Stimulated activated CD4-positive, alpha-beta T cell treated with anti-CD3 and anti-CD28 coated beads, Interleukin-1b, Interleukin-23, amount 100 ng/mL, for 1 hour (primary cell): ENCODE data around the gene STAT4.
"Not testable (repeated sequence)": the region's sequence is repeated elsewhere in the genome, so short reads cannot be mapped to it uniquely, and the experiment has no call there.

Source experiments
- DNase-seq, 2 donors: peaks; one replicate each; pipeline ENCODE4 v3.0.0-alpha.2; 2020; ENCODE audit warnings: low read depth in 2 of 2

Gene STAT4

DNA sequence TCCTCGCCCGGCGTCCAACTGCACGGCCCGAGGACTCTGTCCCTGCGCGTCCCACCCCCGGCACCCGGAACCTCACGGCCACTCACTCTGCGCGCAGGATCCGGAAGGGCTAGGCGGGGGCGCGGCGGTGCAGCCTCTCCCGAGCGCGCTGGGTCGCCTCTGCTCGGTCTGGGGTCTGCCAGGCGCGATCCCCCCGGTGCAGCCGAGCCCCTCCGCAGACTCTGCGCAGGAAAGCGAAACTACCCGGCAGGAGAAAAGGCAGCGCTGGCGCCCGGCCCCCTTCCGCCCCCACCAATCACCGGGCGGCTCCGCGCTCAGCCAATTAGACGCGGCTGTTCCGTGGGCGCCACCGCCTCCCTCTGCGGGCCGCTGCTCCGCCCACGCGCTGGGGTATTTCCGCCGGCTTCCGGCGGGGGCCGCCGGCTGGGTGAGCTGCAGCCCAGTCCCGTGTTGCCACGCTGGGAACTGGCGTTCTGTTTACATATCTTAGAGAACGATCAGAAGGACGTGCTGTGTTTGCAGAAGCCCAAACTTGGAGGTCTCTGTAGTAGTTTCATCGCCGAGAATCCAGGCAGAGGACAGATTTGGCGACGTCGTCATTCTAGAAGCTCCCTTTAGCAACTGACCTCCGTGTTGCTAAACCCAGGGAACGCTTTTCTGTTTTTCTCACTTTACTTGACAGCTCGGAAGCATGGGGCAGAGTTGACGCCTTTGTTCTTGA lies 136.7 kb downstream of the STAT4 start, which contains the start of gene STAT1:
TSS of gene STAT1 (minus strand) at position 240 of the 721 bp plus-strand sequence. CDS start 4,168 bp downstream, outside the sequence.
- peak; percentile 93 to 96 for DNase-seq

DNA sequence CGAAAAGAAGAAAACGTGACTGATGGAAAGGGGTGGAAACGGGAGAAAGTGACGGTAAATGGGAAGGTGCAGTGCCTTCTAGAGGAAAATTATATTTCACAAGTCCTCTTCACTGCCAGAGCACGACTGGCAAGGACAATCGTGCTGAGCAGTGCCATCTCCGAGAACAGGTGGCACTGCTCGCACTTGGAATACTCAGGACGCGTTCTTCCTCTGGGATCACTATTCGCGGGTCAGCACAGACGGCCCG lies 137.2 kb downstream of the STAT4 start:
- DNase-seq, result no peak

DNA sequence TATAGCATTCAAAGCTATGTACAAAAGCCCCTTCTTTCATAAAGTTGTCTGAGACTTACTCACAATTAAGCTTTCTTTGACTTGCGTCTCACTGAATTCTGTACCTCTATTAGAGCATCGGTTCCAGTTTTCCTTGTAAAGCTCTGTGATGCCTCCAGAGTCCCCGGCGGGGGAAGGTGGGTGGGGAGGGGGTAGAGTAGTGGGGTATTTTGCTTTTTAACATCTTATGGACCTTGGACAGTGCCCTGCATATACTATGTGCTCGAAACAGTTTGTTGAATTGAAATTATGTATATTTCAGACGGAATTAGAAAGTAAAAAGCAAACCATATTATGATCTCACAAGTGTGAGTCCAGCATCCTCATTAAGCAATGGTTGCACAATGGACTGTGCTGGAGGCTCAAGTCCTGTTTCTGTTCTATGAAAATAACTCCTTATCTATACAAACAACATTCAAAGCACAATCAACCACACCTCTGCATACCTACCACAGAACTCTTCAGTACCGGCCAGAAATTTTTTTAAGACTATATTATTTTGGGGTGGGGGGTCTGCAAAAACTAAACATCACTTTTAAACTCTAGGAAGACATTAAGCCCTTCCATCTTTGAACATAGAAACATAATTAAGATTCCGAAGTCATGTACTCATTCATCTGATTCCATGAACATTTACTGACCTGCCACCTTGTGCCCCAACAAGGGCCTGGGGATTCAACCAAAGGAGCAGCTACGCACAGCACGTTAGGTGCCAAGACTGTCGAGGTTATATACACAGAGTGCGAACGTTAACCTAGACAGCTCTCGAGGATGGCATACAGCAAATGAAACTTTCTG lies 137.7 kb downstream of the STAT4 start:
- no peak for DNase-seq

- DNase-seq, result no peak
These were observed 138.4 kb downstream of the STAT4 start for GRCh38 chr2:191012346-191012745.

DNA sequence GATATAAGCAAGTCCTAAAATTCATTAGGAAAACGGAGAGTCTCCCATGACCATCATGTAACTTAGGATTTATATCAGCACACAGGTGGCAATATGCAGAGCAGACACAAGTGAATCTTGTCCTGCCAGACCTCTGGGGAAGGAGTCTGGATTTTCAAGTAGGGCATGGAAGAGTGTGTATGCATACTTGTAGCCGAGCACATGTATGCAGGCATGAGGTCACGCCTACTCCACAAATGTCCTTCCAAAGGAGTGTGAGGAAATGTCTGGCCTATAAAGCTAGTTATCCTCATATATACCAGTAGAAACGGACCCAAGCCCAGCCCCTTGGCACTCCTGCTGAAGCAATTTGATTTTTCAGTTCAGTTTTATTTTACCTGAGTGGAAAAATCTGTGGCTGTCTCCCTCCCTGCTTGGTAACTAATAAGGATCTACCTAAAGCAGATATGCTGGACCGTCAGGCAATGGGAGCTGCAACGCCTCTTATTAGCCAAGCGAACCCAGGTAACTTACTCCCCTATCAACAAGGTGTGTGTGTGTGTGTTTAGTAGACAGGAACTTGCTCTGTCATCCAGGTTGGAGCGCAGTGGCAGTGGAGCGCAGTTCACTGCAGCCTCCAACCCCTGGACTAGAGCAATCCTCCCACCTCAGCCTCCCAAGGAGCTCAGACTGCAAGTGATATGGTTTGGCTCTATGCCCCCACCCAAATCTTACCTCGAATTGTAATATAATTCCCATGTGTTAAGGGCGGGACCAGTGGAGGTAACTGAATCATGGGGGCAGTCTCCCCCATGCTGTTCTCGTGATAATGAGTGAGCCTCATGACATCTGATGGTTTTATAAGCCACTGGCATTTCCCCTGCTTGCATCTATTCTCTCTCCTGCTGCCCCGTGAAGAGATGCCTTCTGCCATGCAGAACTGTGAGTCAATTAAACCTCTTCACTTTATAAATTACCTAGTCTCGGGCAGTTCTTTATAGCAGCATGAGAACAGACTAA lies 139.6 kb downstream of the STAT4 start:
- no peak for DNase-seq

DNA sequence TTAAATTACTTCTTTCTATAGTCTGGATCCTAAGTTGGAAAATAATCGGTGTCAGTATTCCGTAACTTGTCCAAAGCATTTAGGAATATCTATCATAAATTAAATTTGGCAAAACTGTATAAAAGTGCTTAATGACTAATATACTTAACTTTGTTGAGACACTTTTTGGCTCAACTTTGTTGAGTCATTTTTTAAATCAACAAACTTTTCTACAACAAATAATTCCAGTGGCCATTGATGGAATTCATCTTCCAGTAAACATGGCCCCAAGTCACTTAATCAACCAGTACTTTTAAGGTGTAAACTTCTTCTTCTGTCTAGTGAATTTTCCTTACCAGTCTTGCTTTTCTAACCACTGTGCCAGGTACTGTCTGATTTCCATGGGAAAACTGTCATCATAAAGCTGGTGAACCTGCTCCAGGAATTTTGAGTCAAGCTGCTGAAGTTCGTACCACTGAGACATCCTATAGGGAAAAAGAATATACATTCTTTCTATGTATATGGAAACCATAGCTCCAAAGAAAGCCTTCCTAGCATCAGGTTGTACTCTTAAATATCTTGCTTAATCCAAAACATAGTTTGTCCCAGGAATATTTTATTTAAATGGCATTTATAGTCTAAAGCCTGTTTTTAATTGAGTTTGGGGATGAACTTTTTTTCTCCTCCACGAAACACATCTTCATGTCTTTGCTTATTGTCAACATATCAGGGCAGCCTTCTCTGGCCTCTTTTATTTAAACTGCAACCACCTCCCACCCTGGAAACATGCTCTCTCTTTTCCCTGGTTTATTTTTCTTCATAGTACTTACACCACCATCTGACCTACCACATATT lies 141.0 kb downstream of the STAT4 start:
- no peak for DNase-seq

- DNase-seq, result no peak
These were observed 142.5 kb downstream of the STAT4 start for GRCh38 chr2:191008286-191008685.

- DNase-seq, result no peak
These were observed 143.6 kb downstream of the STAT4 start for GRCh38 chr2:191006997-191007783.

- no peak for DNase-seq
These were observed 144.5 kb downstream of the STAT4 start for GRCh38 chr2:191006297-191006696.

DNA sequence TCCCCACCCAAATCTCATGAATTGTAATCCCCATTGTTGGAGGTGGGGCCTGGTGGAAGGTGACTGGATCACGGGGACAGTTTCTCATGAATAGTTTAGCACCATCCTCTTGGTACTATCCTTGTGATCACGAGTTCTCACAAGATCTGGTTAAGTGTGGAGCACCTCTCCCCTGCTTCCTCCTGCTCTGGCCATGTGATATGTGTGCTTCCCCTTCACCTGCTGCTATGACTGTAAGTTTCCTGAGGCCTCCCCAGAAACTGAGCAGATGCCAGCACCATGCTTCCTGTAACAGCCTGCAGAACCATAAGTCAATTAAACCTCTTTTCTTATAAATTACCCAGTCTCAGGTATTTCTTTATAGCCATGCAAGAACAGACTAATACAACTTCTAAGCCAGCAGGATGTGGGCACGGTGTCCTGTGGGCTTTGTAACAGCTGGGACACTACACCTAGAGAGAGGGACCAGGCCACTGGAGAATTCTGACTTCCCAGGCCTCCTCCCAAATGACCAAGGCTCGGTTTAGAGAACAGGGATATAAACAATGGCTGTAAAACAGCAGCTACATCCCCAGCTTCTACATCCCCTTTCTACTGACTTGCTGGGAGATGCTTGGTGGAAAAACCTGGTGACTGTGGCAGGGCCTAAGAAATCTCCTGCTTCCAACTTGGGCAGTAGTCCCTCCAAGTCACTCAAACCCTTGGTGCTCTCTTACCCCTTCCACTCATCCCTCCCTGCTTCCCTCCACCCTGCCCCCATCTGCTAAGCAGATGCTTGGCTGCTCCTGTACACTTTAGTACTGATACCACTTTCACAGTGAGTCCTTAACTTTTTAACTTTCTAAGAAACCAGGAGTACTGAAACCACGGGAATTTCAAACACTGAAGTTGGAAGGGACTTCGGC lies 147.1 kb downstream of the STAT4 start:
- no peak for DNase-seq

- no peak for DNase-seq
These were observed 149.2 kb downstream of the STAT4 start for GRCh38 chr2:191001624-191002023.

GRCh38 chr2:191001032-191001431 lies 149.8 kb downstream of the STAT4 start:
- DNase-seq, result no peak

DNA sequence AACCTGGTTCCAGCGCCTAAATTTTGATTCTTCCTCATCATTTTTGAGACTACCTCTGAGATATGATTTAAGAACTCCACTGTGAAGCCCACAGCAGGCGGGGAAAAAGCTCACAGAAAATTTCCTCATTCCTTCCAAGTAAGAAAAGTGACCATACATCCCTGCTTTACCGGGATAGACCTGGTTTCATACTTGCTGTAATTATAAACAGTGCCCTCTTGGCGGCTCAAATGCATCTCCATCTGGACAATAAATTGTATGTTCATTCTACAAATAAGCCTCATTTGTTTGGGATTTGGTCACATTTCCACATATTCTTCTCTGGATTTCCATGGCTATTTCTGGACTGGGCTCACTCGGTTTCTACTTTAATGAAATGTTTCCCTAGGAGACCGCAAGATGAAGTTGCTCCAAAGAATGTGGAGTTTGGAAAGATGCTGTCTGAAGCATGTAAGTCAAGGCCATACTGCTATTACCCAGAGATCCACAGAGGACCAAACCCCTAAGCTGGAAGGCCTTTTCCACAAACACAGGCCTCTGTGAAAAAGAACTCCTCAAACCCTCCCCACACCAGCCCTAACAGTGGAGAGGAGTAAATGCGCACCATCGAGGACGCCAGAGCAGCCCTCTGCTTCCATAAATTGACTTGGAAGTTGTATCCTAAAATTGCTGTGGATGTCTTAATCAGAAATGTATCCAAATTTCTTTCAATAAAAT lies 150.7 kb downstream of the STAT4 start:
- DNase-seq, result no peak

DNA sequence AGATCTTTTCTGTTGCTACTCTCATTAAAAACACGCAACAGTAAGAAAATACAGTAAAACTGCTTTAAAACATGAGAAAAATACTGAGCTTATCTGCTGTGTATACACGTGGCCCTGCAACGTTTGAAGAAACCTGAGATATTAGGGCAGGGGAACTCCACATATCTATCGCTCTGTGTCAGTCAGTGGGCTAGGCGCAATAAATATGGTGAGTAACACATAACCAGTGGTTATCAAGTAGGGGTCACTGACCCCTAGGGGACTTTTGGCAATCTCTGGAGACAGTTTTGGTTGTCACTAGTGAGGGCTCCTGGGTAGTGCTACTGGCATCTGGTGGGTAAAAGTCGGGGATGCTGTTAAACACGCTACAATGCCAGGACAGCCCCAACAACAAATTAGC lies 151.7 kb downstream of the STAT4 start:
- no peak for DNase-seq

GRCh38 chr2:190997526-190998113 lies 153.2 kb downstream of the STAT4 start:
- DNase-seq, result no peak

DNA sequence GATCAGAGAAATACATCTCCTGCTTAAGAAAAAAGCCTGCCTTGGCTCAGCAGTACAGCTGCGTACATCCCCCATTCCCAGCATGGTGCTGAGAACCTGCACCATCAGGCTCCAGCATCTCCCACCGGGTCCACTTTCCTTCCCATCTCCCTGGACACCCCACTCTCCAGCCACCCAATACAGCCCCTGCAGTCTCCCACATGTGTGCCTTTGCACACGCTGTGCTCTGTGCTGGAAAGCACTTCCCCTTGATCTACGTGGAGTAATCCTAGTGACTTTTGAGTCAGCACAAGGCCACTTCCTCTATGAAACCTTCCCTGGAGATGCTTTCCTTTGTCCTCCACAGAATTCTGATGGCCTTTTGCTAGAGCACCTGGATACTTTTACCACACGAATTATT lies 153.8 kb downstream of the STAT4 start:
- DNase-seq, result no peak

DNA sequence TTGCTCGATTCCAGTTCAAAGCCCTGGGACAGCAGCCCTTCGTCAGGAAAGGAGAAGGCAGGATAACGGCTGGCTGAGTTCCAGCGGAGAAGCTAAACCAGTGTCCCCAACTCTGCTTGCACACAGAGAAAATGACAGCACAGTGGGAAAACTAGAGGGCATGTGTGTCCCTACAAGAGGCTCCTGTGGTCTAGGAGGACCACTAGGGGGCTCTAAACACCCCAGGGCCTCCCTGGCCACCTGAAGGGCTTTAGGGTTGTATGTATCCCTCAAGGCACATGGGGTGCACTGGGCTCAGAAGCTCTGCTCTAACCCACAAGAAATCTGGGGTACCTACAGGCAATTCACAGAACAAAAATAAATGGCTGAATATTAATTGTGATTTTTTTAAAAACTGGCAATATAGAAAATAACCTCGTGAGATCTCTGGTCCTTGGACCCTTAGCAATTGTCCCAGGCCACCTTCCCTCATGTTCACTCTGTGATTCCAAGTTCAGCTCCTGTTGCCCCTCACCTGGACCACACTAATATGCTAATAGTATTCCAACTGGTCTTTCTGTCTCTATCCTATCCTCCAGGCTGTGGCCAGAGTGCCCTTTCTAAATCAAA lies 154.4 kb downstream of the STAT4 start:
- no peak for DNase-seq

GRCh38 chr2:190995315-190995714 lies 155.5 kb downstream of the STAT4 start:
- not testable (repeated sequence) for DNase-seq
